ENCODE measurements around the gene VSIR. TPM values are rescaled to one million over a fixed set of nuclear protein-coding genes. Genes with fewer than 3 reads are reported as not detected.

The VSIR gene
- total RNA-seq, 2 donors from 2014 or later = 0.07 to 0.68 TPM

DNA sequence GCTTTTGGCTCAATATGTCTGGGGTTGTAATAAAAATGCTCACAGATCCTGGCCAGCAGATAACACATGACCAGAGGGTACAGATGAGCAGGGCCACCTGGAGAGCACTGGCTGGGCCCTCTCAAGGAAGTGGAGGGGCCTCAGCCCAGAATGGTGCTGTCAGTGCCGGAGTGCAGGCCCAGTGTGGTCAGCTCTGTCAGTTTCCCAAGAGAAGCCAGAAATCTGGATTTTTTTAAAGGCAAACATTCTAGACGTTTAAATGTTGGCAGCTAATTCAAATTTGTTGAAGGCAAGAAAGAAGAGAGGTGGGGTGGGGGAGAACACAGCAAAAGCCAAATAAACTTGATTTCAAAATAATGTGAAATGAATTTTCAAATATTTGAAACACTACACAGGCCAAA is 55.8 kb downstream of the VSIR start:
- Mint-ChIP-seq H3K27me3 (ENCODE audit: insufficient read depth) (peaks cover 9% of the 10 kb centered on the region), H3K36me3 (ENCODE audit: low read depth) (no peaks in the 10 kb centered on the region), H3K4me3 (no peak overlapping the region), H3K27ac (no peak overlapping the region), H3K9me3 (peaks cover under 1% of the 10 kb centered on the region), H3K4me1 (peaks cover 5% of the 10 kb centered on the region)
- Histone ChIP-seq H3K9me3 (ENCODE audit: control insufficient read depth, low read length) (no peaks in the 10 kb centered on the region), H3K9ac (ENCODE audit: extremely low read depth, low read length, poor library complexity, severe bottlenecking) (no peak overlapping the region), H3K4me1 (ENCODE audit: control insufficient read depth, insufficient read depth, low read length) (no peaks in the 10 kb centered on the region), H3K36me3 (ENCODE audit: control insufficient read depth, insufficient read depth, low read length) (no peaks in the 10 kb centered on the region), H3K27ac (ENCODE audit: low read depth, low read length) (no peak overlapping the region), H3K27me3 (ENCODE audit: control insufficient read depth, insufficient read depth, low read length, poor library complexity, severe bottlenecking) (peaks cover 3% of the 10 kb centered on the region), H3K4me3 (ENCODE audit: low read length) (no peak overlapping the region)
- TF ChIP-seq, protein P1, sequence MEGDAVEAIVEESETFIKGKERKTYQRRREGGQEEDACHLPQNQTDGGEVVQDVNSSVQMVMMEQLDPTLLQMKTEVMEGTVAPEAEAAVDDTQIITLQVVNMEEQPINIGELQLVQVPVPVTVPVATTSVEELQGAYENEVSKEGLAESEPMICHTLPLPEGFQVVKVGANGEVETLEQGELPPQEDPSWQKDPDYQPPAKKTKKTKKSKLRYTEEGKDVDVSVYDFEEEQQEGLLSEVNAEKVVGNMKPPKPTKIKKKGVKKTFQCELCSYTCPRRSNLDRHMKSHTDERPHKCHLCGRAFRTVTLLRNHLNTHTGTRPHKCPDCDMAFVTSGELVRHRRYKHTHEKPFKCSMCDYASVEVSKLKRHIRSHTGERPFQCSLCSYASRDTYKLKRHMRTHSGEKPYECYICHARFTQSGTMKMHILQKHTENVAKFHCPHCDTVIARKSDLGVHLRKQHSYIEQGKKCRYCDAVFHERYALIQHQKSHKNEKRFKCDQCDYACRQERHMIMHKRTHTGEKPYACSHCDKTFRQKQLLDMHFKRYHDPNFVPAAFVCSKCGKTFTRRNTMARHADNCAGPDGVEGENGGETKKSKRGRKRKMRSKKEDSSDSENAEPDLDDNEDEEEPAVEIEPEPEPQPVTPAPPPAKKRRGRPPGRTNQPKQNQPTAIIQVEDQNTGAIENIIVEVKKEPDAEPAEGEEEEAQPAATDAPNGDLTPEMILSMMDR (conservative IDR thresholded peaks at IDR 0.05) = no peak
- WGBS, 2 experiments (ENCODE audit: insufficient coverage in 1 of 2, insufficient read length in 1 of 2) = 87% methylated on average over 2 of the region's 2 CpGs
- no peak for DNase-seq

DNA sequence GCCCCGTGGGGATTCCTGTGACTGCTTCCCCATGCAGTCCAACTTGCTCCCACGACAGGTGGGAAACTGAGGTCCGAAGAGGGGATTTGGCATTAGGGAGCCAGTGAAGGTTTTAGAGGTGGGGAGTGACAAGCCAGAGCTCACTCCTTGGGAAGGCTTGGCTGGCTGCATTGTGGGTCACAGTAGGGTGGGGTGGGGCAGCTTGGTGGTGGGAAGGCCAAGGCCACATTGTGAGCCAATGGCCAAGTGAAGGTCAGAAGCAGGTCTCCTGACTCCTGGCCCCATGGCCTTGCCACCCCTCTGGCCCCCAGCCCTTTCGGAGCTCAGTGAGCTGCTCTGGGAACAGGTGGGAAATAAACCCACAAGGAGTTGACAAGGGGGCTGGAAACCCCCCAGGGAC is 56.3 kb downstream of the VSIR start:
- Histone ChIP-seq H3K9me3 (ENCODE audit: control insufficient read depth, low read length) (no peaks in the 10 kb centered on the region), H3K27ac (ENCODE audit: low read depth, low read length) (no peak overlapping the region), H3K4me1 (ENCODE audit: control insufficient read depth, insufficient read depth, low read length) (no peaks in the 10 kb centered on the region), H3K4me3 (ENCODE audit: low read length) (no peak overlapping the region), H3K27me3 (ENCODE audit: control insufficient read depth, insufficient read depth, low read length, poor library complexity, severe bottlenecking) (peaks cover 3% of the 10 kb centered on the region), H3K36me3 (ENCODE audit: control insufficient read depth, insufficient read depth, low read length) (no peaks in the 10 kb centered on the region), H3K9ac (ENCODE audit: extremely low read depth, low read length, poor library complexity, severe bottlenecking) (no peak overlapping the region)
- Mint-ChIP-seq H3K36me3 (ENCODE audit: low read depth) (no peaks in the 10 kb centered on the region), H3K27me3 (ENCODE audit: insufficient read depth) (peaks cover 9% of the 10 kb centered on the region), H3K9me3 (no peaks in the 10 kb centered on the region), H3K4me3 (no peak overlapping the region), H3K4me1 (peaks cover 5% of the 10 kb centered on the region), H3K27ac (no peak overlapping the region)
- no peak for DNase-seq
- 84 to 100% methylated on average over 2 to 4 of the region's 4 CpGs for WGBS, 2 experiments (ENCODE audit: insufficient coverage in 1 of 2, insufficient read length in 1 of 2)
- TF ChIP-seq, protein P1 (conservative IDR thresholded peaks at IDR 0.05) = no peak

DNA sequence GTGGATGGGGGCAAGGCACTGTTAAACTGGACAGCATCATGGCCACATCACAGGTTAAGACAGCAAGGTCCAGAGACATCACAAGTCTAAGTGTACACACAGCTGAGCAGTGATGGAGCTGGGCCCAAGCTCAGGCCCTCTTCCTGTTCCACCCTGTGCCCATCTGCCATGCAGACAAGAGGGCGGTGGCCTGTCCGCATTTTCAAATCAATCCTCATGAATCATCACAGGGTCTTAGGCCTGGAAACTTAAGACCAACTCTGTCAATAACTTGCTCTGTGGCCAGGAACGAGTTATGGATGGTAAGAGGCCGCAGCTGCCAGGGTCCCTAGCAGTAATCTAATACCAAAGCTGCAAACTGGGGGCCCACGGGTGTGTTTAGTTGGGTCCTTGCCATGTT is 56.9 kb downstream of the VSIR start:
- H3K36me3 ChIP-seq (ENCODE audit: control insufficient read depth, insufficient read depth, low read length) = no peaks in the 10 kb centered on the region
- TF ChIP-seq, protein P1 (conservative IDR thresholded peaks at IDR 0.05) = no peak
- H3K9me3 ChIP-seq (ENCODE audit: control insufficient read depth, low read length) = no peaks in the 10 kb centered on the region
- H3K27me3 ChIP-seq (ENCODE audit: control insufficient read depth, insufficient read depth, low read length, poor library complexity, severe bottlenecking) = peaks cover 3% of the 10 kb centered on the region
- DNase-seq = no peak
- no peaks in the 10 kb centered on the region for H3K4me1 ChIP-seq (ENCODE audit: control insufficient read depth, insufficient read depth, low read length)
- no peak overlapping the region for H3K27ac ChIP-seq (ENCODE audit: low read depth, low read length)
- no peak overlapping the region for H3K4me3 ChIP-seq (ENCODE audit: low read length)
- Mint-ChIP-seq H3K9me3 (no peaks in the 10 kb centered on the region), H3K4me1 (peaks cover 5% of the 10 kb centered on the region), H3K36me3 (ENCODE audit: low read depth) (no peaks in the 10 kb centered on the region), H3K4me3 (no peak overlapping the region), H3K27ac (no peak overlapping the region), H3K27me3 (ENCODE audit: insufficient read depth) (peaks cover 5% of the 10 kb centered on the region)
- H3K9ac ChIP-seq (ENCODE audit: extremely low read depth, low read length, poor library complexity, severe bottlenecking) = no peak overlapping the region
- 97 to 100% methylated on average over 2 to 4 of the region's 5 CpGs for WGBS, 2 experiments (ENCODE audit: insufficient coverage in 1 of 2, insufficient read length in 1 of 2)
